GM21360 (cell line): ENCODE data around the gene CDK19.
"Not testable (repeated sequence)": the region's sequence is repeated elsewhere in the genome, so short reads cannot be mapped to it uniquely, and the experiment has no call there.

ENCODE experiments used
- ATAC-seq: cut with Tn5 transposase; IDR thresholded peaks from one replicate; pipeline ENCODE4 v1.9.1; 2021; ENCODE audit warnings: mild to moderate bottlenecking, moderate library complexity; ENCODE audit not compliant: unreplicated experiment

CDK19 gene

GRCh38 chr6:110814102-110815014 is 911 bp downstream of the CDK19 start:
- peak; percentile 12 for ATAC-seq

GRCh38 chr6:110813338-110814101 is 1.7 kb downstream of the CDK19 start:
- ATAC-seq: no peak

- no peak for ATAC-seq
These were observed 2.5 kb downstream of the CDK19 start for GRCh38 chr6:110812719-110813118.

GRCh38 chr6:110810896-110811586 is 4.2 kb downstream of the CDK19 start:
- ATAC-seq: no peak

- no peak for ATAC-seq
These were observed 5.5 kb downstream of the CDK19 start for GRCh38 chr6:110809792-110810191.

GRCh38 chr6:110802175-110802574 is 13.1 kb downstream of the CDK19 start:
- not testable (repeated sequence) for ATAC-seq

- no peak for ATAC-seq
These were observed 14.5 kb downstream of the CDK19 start for GRCh38 chr6:110800839-110801196.

GRCh38 chr6:110800196-110800838 is 15.0 kb downstream of the CDK19 start:
- ATAC-seq: no peak

- ATAC-seq: no peak
These were observed 15.6 kb downstream of the CDK19 start for GRCh38 chr6:110799655-110800054.

GRCh38 chr6:110799189-110799588 is 16.1 kb downstream of the CDK19 start:
- ATAC-seq: no peak

- no peak for ATAC-seq
These were observed 20.0 kb downstream of the CDK19 start for GRCh38 chr6:110795271-110795670.

- ATAC-seq: no peak
These were observed 28.6 kb downstream of the CDK19 start for GRCh38 chr6:110786696-110787095.

GRCh38 chr6:110786271-110786670 is 29.0 kb downstream of the CDK19 start:
- ATAC-seq: no peak

GRCh38 chr6:110784610-110784979 is 30.7 kb downstream of the CDK19 start:
- no peak for ATAC-seq

GRCh38 chr6:110781522-110782214 is 33.6 kb downstream of the CDK19 start:
- ATAC-seq: no peak

GRCh38 chr6:110778333-110778732 is 36.9 kb downstream of the CDK19 start:
- ATAC-seq: no peak

- ATAC-seq: no peak
These were observed 37.6 kb downstream of the CDK19 start for GRCh38 chr6:110777636-110778035.

GRCh38 chr6:110776413-110776812 is 38.9 kb downstream of the CDK19 start:
- no peak for ATAC-seq

GRCh38 chr6:110769923-110770322 is 45.3 kb downstream of the CDK19 start:
- ATAC-seq: no peak

GRCh38 chr6:110768057-110768456 is 47.2 kb downstream of the CDK19 start:
- no peak for ATAC-seq
